ENCODE results near the gene CCDC9B.

GRCh38 chr15:40302981-40303380 lies 37.8 kb downstream of the CCDC9B start:
- TF ChIP-seq REST (IDR thresholded peaks at IDR 0.05; ENCODE audit: low read depth, low read length) (no peak), SMC3 (IDR thresholded peaks at IDR 0.05; ENCODE audit: low read depth, low read length) (no peak), POLR2AphosphoS5 (IDR thresholded peaks at IDR 0.05; ENCODE audit: low read depth, low read length) (no peak), TAF1 (IDR thresholded peaks at IDR 0.05; ENCODE audit: borderline replicate concordance, low read depth, low read length) (no peak), RAD21 (IDR thresholded peaks at IDR 0.05; ENCODE audit: low read length) (no peak), USF2 (IDR thresholded peaks at IDR 0.05; ENCODE audit: borderline replicate concordance, low read depth, low read length) (no peak), CTCF (IDR thresholded peaks at IDR 0.05) (no peak), MXI1 (IDR thresholded peaks at IDR 0.05; ENCODE audit: low read depth, low read length) (no peak), FOXJ3 (CRISPR knock-in tag; IDR thresholded peaks at IDR 0.05) (no peak), ZBTB33 (IDR thresholded peaks at IDR 0.05; ENCODE audit: borderline replicate concordance, low read depth) (no peak)

All from SK-N-SH (cell line).